Hematopoietic multipotent progenitor cell treated with erythropoietin and hydrocortisone succinate and interleukin-3 and kit ligand, for 17 days (in vitro differentiated cells): ENCODE measurements around the gene TRAPPC10.

Source experiments
- DNase-seq: peaks from one replicate; pipeline ENCODE4 v3.0.0-alpha.2; 2015; ENCODE audit warnings: low spot score

The TRAPPC10 gene

GRCh38 chr21:44011579-44012473 lies at the start of gene TRAPPC10:
Gene TRAPPC10 (plus strand): TSS chr21:44012309. CDS start chr21:44012494, 185 bp downstream.
- DNase-seq = peak; percentile 80

DNA sequence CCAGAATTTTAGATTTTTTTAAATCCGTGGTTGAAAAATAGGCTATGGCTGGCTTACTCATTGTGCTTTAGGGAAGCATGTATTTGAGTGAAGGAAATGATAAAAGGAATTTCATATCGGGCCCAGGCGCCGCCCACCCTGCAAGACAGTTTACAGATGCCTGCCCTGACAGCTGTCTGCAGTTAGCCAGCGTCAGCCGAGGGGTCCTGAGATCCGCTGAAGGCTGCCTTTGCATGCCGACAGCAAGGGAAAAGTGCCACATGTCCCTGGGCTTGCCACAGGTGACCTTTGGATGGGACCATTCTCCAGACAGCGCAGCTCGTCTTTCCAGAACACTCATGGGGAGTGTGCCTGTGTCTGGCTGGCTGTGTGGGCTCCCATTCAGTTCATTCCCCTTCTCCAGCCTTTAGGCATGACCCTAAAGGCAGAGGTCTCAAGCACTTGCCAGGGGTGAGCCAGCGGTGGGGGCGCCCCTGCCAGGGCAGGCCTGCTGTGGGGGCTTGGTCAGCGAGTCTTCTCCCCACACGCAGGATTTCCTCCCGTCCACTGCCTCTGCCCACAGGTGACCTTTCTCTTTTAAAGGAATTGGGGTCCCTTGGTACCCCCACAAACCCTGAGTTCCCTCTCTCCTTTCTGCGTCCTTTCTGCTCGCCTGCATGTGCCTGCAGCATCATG lies 46.1 kb upstream of the TRAPPC10 start:
- DNase-seq = no peak

DNA sequence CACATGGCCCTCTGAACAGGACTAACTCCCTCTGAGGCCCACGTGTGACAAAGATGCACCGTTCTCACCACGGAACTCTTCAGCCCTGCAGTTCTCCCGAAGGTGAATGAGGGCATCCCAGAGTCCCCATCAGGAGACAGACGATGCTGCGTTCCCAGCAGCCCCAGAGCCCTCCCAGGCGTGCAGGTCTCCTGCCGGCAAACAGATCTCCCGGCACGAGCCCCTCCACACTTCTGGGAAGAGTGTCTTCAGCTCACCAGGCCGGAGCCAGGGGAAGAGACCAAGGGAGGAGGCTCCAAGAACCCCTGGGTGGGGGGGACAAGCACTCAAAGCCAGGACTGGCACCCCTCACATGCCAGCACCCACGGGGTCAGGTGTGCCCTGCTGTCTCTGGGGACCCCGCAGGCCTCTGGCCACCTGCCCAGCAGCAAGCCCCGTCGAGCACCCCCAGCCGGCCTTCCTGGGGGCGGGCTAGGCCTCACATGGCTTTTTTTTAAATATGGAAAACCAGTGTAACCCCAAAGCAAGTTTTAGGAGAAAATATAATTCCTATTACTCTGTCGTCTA lies 45.1 kb upstream of the TRAPPC10 start:
- DNase-seq = no peak

DNA sequence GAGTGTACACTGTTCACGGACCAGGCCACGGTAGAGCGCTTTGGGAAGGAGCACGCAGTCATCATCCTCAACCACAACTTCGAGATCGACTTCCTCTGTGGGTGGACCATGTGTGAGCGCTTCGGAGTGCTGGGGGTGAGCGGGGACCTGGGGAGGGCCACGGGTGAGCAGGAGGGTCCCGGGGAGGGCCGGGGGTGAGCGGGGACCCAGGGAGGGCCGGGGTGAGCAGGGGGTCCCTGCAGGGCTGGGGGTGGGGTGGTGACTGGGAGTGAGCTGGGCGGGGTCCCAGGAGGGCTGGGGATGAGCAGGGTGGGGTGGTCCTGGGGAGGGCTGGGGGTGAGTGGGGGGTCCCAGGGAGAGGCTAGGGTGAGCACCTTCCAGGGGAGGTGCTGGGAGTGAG lies 44.1 kb upstream of the TRAPPC10 start:
- DNase-seq = no peak

GRCh38 chr21:43968410-43969114 lies 43.5 kb upstream of the TRAPPC10 start:
- DNase-seq = no peak

- DNase-seq = no peak
These were observed 43.0 kb upstream of the TRAPPC10 start for GRCh38 chr21:43969115-43969444.

DNA sequence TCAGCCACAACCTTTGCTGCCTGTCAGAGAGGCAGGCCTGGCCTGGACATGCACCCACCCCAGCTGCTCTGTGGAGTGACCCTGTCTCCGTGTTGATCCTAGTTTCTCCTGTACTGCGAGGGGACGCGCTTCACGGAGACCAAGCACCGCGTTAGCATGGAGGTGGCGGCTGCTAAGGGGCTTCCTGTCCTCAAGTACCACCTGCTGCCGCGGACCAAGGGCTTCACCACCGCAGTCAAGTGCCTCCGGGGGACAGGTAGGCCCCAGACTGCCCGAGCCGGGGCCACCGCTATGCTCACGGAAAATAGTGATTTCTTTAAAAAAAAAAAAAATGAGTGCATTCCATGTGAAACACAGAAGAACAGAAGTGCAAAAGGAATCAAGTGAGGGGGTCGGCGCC lies 41.6 kb upstream of the TRAPPC10 start:
- no peak for DNase-seq

DNA sequence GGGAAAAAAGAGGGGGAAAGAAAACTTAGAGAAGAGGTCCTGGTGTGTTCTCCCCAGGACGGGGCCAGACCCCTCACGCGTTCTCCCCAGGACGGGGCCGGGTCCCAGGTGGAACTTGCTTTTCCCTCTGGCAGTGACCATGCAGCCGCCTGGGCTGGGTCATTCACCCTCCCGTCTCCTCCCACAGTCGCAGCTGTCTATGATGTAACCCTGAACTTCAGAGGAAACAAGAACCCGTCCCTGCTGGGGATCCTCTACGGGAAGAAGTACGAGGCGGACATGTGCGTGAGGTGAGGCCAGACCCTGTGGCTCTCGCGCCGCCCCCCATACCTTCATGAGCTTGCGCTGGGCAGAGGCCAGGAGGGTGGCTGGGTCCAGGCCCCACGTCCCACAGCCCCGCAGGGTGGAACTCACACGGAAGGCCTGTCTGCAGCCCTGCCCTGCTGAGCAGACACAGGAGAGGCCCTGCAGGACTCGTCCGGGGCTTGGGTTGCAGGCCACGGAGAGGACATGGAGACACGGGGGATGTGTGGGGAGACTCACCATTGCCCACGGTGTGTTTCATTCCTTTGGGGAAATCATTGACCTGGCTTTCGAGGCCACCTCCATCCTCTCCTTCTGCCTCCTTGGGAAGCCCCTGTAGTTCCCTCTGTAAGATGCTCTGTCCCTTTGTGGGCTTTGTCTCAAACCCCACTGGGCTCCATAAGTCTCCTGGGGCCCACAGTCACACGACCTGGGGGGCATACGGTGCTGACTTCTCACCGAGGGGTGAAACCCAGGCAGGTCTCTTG lies 40.7 kb upstream of the TRAPPC10 start:
- DNase-seq = no peak

DNA sequence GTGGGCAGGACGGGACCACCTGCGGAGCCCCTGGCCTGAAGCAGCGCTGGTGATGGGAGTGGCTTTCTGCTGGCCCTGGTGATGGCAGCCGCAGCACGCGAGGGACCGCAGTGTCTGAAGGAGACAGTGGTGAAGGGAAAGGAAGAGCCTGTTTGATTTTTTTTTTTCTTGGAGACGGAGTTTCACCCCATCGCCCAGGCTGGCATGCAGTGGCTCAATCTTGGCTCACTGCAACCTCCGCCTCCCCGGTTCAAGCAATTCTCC lies 40.2 kb upstream of the TRAPPC10 start:
- no peak for DNase-seq

GRCh38 chr21:43972850-43973633 lies 39.1 kb upstream of the TRAPPC10 start:
- no peak for DNase-seq

GRCh38 chr21:43973634-43973955 lies 38.5 kb upstream of the TRAPPC10 start:
- no peak for DNase-seq

GRCh38 chr21:43974791-43975468 lies 37.2 kb upstream of the TRAPPC10 start:
- no peak for DNase-seq

DNA sequence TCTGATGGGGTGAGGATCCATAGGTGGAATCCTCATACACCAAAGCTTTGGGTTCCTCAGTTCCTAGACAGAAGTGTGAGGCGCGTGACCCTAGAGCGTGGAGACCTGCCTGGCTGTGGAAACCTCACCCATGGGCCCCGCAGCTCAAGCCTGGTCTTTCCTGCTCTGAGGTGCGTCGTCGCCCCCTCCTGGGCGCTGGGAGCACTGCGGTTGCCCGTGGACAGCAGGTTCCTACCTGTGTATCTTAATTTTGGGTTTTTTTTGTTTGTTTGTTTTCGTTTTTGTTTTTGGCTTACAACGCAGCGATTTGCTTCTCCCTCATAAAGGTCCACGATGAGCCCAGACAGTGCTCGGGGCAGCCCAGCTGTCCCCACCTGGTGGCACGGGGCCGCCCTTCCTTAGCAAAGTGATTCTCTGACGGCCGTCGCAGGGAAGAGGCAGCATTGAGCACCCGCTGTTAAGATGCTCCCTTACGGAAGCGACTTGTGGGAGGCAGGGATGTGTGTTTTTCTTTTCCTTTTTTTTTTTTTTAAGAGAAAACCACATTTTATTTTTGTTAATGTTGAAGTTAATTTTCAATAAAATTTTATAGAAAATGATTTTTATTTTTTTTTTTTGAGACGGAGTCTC lies 36.5 kb upstream of the TRAPPC10 start:
- peak; percentile 75 for DNase-seq

DNA sequence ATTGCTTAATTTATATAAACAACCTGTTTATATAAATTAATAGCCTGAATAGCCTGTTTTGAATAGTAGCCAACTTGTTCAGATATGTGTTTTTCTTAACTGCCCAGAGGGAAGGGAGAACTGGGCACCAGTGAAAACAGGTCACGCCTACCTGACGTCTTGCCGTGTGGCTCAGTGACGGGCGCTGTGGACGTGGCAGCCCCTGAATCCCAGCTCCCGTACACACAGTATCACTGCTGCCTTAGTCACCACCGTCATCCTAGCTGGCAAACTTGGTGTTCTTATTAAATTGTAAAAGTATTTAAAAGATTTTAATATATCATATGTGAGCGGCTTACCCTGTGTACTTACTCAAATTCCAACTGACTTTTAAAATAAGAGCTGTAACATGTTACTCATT lies 35.4 kb upstream of the TRAPPC10 start:
- no peak for DNase-seq

- DNase-seq = no peak
These were observed 34.0 kb upstream of the TRAPPC10 start for GRCh38 chr21:43978060-43978459.

- no peak for DNase-seq
These were observed 32.5 kb upstream of the TRAPPC10 start for GRCh38 chr21:43979654-43980053.

GRCh38 chr21:43981151-43981870 lies 30.8 kb upstream of the TRAPPC10 start:
- DNase-seq = no peak

- DNase-seq = no peak
These were observed 30.3 kb upstream of the TRAPPC10 start for GRCh38 chr21:43981871-43982210.

DNA sequence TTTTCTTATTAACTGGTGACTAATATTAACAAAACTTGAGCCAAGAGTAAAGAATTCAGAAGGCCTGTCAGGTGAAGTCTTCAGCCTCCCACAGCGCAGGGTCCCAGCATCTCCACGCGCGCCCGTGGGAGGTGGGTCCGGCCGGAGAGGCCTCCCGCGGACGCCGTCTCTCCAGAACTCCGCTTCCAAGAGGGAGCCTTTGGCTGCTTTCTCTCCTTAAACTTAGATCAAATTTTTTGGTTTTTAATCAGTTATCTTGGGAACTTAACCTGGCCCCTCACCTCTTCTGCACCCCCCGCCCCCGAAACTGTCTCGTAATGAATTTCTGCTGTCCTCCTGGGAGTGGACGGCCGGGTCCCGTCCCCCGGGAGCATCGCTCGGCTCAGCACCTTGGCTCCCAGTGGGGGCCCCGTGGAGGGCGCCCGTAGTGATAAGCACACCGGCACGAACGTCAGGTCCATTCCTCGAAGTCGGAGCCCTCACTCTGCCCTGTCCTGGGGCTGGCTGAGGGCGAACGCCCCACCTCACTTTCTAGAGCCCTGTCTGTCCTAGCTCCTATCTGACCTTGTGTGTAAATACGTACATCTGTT lies 29.5 kb upstream of the TRAPPC10 start:
- DNase-seq = no peak
